Fibroblast of the conjunctiva (primary cell): ENCODE data around the gene RAB3C.
"Not testable (repeated sequence)": the region's sequence is repeated elsewhere in the genome, so short reads cannot be mapped to it uniquely, and the experiment has no call there.

ENCODE experiments used
- DNase-seq: peaks from one replicate; pipeline ENCODE4 v3.0.0-alpha.2; 2010; ENCODE audit warnings: low read depth

The RAB3C gene

DNA sequence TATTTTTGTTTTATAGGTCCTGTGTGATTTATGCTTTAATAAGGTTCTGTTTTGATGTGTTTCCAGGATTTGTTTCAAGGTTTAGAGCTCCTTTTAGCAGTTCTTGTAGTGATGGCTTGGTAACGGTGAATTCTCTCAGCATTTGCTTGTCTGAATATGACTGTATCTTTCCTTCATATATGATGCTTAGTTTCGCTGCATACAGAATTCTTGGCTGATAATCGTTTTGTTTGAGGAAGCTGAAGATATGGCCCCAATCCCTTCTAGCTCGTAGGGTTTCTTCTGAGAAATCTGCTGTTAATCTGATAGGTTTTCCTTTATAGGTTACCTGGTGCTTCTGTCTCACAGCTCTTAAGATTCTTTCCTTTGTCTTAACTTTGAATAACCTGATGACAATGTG is 20.0 kb downstream of the RAB3C start:
- DNase-seq, result not testable (repeated sequence)

DNA sequence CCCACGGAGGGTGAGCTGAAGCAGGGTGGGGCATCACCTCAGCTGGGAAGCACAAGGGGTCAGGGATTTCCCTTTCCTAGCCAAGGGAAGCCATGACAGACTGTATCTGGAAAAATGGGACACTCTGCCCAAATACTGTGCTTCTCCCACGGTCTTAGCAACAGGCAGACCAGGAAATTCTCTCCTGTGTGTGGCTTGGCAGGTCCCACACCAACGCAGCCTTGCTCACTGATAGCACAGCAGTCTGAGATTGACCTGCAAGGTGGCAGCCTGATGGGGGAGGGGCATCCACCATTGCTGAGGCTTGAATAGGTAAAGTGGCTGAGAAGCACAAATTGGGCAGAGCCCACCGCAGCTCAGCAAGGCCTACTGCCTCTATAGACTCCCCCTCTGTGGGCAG is 23.2 kb downstream of the RAB3C start:
- no peak for DNase-seq

DNA sequence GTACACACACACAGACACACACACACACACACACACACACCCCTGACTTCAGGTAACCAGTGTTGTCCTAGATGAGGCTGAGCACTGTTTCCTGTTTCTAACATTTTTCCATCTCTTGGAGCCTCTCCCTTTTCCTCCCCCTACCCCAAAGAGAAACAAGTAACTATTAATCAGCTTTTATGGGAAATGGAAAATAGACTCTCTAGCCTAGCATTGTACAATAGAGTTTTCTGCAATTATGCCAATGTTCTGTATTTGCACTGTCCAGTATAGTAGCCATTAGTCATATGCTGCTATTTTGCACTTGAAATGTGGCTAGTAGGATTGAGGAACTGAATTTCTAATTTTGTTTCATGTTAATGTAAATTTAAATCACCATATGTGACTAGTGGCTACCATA is 33.1 kb downstream of the RAB3C start:
- DNase-seq, result no peak

DNA sequence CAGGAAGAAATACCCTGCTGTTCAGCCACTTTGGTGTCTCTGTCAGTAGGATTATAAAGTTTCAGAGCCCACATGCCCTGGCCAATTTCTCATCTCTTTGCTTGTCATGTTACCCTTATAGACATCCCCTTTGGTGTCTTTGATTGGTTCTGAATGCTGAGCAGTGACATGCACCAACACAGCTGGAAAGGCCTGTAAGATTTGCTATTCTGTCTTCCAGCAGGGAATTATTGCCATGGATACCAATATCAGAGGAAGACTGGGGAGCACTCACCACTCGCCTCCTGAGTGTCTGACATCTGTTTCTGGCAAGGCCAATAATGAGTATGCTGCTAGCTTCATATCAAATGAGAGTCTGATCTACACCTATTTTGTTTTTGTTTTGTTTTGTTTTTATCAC is 34.4 kb downstream of the RAB3C start:
- DNase-seq, result no peak

DNA sequence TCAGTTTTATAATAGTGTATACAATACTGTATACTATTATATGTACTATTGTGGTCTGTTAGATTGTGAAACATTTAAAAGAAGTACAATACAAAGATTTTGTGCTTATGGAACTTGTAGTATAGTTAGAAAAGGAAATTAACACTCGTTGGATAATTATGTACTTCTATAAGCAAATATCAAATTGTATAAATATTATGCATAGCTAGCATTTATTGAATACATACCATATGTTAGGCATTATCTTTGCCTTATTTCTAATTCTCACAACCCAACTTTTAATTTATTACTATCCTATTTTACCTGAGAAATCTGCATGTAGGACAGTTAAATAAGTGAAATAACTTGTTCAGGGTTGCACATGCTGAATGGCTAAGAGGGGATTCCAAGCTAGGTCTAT is 37.5 kb downstream of the RAB3C start:
- DNase-seq, result no peak

DNA sequence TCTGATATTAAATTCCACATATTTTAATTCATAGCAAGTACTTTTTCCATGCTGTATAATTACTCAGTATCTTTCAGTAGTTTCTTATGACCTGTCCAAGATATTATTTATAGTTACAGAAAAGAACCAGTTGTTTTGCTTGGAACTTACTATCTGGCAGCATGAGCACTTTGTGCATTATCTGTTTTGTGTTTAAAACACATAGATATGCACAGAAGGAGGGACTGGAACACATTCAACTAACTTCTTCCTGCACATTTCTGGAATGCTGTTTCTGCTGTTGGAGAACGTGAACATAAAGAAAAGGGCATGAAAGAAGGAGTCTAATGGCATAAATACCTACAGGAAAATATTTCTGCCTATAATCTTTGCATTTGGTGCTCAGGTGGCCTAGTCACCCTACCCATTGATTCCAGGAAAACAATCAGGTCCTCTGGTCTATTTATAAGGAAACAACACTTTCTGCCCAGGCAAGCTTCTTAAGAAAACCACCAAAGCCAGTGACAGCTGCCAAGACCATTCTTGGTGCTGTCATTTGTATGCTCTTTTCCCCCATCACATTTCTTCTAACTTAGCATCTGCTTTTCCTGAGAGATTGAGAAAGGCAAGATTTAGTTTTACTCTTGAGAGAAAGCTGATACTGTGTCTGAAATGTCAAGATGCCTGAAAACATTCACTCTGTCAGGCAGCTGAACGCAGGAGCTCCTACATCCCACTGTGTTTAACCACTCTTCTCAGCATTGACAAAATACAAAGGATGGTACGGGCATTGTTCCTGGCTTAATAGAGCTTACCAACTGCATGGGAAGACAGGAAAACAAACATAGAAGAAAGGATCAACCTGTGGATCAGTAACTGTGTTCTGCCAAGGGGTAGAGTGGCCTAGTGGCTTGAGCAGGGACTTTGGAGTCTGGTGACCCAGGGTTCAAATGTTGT is 40.3 kb downstream of the RAB3C start:
- DNase-seq, result no peak

DNA sequence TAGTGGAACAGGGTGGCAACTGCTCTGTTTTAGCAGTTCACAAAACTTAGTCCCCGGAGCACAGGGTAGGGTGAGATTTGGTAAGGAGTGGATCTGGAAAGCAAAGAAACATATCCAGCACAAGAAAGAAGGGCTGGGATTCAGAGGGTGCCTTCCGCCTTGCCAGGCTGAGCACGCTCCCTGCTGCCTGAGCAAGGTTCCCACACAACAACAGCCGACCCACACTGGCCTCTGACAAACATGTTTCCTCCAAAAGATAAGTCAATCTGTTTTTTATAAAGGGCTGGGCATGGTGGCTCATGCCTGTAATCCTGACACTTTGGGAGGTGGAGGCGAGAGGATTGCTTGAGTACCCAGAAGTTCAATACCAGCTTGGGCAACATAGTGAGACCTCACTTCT is 45.8 kb downstream of the RAB3C start:
- DNase-seq, result no peak

DNA sequence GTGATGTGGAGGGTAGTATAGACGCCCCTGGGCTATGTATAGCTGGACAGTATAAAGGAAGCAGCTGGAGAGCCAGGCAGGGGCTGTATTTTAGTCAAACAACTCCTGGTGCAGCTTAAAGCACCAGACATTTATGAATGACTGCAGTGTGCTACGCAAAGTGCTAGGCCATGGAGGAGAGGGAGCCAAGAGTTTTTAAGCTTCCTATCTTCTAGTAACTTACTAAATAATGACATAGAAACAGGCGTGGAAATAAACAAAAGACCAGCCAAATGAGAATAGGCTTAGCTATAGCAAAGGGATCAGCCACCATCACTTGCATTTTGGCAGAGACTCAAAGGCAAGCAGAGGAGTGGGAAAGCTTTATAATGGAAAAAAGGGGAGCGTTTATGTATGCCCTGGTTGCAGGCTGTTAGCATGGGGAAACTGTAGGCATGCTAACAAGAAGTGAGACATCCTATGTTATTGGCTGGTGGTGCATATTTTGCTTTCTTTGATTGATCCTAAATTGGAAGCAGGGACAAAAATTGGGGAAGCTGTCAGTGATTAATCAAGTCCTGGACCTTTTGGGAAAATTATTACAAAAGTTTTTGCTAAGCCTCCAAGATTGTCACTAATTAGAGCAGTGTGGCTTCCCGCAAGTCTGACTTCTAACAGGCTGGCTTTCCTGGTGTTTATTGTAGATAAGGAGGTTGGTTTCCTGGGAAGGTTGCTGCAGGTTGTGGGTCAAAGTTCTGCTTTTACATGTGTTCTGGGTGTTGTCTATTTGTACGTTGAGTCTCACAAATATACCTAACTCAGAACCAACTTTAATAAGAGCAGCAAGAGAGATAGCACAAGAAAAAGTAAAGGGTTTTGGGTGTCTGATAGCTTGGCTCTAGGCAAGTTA is 46.6 kb downstream of the RAB3C start:
- DNase-seq, result no peak

DNA sequence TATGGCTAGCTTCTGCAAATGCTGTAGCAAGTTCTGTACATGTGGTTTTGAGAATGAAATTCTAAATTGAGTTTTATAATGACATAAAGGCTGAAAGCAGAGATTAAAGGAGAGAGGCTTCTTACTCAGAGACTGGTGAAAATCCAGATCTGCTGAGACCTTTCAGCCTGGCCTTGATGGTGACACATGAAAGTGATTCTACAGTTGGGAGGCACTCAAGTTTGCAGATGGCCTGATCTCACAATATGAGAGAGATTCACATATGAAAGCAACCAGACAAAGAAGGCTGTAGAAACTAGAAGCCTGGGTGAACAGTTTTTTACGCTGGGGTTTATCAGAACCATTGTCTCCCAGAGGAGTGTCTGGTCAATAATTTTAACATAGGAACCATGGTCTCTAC is 49.0 kb downstream of the RAB3C start:
- no peak for DNase-seq

DNA sequence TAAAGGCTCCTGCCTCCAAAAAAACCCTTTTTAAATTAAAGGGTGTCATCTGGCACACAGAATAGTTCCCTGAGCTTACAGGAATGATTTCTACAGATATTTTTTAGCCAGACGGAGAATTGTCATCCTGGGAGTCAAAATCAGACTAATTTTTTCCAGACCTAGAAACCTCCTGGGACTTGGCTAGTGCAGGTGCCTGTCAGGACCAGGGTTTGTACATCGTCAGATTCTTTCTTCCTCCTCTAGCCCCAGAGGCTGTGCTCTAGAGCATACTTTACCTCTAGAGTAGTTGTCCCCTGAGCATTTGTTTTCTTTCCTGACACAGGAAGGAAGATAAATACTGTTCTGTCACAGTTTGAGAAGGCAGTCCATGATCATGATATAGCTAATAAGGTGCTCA is 52.5 kb downstream of the RAB3C start:
- DNase-seq, result no peak

DNA sequence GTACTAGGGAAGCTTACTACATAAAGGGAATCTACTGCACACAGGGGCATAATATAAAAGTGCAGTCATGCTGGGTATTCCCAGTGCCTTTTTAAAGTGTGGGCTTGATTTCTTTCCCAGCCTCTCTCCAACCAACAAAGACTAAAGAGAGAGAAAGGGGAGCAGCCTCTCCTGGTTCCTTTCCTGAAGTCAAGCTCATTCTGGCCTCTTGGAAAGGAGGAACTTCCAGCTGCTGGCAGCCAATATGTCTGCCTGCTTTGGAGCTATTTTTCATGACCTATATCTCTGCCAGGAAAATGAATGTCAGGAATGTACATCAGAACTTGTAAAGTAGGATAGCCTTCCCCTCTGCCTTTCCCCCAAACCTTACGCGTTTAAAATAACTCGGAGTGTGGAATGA is 57.1 kb downstream of the RAB3C start:
- DNase-seq, result no peak

DNA sequence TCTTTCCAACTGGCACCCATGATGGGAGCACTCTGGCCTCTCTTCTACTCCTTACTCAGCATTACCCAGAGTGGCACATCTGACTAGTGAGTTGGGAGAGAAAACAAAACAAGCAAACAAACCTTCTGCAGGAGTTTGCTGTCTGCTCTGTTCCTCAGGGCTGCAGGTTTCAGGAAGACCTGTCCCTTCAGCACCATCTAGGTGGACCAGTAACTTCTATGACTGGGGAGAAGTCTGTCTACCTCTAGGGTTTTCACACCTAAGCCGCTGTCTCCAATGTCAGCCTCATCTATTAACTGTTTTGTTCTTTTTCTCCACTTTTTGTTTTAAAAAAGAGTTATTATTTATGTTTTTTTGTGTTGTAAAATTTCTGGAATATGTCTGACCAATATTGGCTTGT is 58.7 kb downstream of the RAB3C start:
- no peak for DNase-seq

DNA sequence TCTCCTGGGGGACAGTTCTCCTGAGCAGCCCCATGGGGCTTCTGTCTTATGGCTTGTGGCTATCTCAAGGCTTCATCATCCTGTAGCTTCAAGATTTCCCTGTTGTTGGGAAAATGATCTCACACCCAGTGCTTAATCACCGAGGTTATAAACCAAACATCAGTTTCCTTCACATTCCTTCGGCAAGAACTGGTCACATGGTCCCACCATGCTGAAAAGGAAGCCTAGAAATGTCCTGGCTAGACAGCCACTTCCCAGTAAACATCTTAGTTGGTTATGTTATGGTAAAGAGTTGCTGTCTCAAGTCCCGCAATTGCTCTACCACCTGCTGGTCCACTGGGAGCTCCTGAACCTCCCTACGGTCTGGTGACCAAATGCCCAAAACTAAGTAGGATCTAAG is 66.0 kb downstream of the RAB3C start:
- no peak for DNase-seq

DNA sequence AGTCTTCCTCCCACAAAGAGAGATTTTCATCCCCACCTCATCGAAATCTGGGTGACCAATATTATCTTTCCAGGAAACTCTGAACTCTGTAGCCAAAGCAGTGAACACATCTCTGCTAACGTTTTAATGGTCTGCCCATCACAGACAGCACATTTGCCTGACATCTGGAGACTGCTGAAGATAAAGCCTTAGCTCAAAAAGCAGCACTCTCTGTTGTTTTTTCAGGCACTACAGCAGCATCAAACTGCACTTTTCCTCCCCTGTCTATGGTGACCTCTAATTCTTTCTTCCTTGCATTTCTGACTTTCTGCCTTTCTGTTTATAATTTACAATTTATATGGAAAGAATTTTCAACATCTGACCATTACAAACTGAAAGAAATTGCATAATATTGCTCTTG is 66.8 kb downstream of the RAB3C start:
- no peak for DNase-seq

DNA sequence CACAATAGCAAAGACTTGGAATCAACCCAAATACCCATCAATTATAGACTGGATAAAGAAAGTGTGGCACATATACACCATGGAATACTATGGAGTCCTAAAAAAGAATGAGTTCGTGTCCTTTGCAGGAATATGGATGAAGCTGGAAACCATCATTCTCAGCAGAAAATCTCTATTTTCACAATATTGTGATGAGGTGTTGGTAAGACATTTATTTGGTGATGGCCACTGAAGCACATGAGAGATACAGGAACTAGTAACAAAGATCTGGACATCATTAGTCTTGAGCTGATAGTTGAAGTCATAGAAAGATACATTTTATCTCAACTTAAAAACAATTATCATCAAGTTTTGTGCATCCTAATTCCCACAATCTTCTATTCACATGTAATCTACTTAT is 70.6 kb downstream of the RAB3C start:
- no peak for DNase-seq

DNA sequence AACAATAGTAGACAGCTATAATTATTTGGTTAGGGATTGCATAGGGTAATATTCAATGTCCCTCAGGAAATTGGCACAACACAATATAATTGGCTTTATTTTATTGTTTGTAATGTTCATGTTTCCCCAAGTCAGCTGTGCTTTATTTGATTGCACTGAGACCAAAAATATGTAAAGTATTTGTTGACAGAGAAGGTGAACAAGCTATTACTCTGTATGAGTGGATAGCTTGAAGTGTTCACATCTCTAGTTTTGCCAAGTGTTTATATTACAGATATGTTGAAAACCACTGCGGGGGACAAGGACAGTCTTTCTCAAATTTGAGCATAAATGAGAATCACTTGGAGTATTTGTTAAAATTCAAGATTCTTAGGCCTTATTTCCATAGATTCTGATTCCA is 83.3 kb downstream of the RAB3C start:
- no peak for DNase-seq

DNA sequence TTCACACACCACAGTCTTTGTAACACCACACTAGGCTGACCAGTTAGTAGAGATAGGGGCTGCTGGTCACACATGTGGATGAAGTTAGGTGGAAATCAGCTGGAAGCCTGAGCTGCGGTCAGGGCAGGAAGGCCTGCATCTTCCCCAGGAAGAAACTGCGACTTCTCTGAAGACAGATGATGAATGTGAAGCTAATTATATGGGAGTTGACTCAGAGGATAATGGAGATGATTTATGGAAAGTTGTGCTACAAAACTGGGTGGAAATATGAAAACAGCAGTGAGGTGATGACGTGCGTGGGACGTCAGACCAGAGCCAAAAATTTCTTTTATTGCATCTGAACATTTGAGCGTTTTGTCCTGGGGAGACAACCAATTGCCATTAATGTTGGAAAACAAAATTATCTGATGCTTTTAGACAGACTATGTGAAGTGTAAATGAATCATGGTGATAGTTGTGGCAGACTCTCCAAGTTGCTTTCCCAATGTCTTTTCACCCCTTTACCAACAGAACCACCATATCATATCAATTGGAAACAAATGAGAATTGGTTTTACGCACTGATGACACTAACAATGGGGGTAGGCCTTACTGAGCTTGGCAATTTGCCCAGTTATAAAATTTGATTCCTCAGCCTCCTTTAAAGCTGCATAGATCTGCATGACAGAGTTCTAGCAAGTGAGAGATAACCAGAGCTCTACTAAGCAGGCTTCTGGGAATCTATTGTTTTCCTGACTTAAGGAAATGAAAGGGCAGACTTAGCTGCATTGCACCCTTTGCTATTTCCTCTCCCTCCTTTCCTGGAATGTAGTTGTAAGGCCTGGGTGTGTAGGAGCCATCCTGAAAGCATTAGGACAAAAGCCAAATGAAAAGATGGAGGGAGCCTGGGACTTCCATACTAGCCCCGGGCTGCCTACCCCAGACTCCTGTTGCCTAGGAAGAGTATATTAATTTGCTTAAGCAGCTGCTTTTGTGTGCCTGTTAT is 84.0 kb downstream of the RAB3C start:
- no peak for DNase-seq

DNA sequence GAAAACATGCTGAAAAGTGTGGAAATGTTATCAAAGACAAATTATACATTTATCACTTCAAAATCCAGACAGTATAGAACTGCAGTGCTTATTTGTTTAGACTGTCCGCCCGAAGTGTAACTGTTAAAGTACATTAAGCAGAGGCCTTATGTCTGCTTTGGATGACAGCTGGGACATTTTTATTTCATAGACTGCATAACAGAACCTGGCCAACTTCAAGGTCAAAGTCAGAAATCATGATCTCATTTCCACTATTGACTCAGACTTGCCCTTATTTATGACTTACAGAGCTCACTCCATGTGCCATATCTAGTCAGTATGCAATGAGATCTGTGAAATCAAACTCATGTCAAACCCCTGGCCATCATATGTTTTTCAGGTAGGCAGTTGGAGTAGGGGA is 87.7 kb downstream of the RAB3C start:
- no peak for DNase-seq

DNA sequence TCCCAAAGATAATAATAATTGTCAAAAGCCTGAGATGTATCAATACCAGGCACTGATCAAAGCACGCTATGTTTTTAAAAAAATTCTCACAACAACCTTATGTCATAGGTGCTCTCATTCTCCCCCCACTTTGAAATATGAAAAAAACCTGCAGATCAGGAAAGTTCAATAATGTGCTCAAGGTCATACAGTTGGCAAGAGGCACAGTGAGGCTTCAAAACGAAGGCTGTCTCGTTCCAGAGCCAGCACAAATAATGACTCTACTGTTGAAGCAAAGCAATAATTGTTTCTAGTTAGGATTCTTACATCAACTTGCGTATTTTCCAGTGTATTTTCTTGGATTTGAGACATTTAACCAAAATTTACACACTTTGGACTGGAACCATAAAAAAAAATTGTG is 88.3 kb downstream of the RAB3C start:
- no peak for DNase-seq

DNA sequence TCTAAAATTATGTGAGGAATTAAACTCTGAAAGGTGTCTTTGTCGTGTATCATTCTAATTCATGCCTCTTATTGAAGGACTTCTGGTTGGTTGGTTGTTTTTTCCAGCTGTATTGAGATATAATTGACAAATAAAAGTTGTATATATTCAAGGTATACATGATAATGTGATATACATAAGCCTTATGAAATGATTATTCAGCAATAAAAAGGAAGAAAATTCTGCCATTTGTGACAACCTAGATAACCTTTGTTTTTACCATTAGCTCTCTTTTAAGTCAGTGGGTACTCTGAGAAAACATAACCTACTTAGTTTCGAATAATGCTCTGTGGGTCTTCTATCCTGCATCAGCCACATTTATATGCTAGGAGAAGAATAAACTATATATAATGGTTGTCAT is 89.6 kb downstream of the RAB3C start:
- DNase-seq, result no peak

DNA sequence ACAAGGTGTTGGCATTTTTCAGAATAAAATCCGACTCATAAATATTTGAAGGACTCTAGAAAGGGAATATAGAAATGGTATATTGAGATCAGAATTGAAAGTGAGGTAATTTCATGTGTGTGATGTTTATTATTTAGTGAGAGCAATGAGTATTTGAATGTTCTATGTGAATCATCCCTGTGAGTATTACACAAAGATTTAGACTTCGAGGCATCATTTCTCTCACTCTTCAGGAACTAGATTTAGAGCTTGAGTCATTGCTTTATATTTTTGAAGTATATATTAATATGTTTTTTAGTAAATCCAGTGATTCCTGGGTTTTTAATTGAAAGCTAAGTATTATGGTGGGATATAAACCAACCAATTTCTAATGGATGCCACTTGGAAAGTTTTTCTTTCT is 91.2 kb downstream of the RAB3C start:
- no peak for DNase-seq

DNA sequence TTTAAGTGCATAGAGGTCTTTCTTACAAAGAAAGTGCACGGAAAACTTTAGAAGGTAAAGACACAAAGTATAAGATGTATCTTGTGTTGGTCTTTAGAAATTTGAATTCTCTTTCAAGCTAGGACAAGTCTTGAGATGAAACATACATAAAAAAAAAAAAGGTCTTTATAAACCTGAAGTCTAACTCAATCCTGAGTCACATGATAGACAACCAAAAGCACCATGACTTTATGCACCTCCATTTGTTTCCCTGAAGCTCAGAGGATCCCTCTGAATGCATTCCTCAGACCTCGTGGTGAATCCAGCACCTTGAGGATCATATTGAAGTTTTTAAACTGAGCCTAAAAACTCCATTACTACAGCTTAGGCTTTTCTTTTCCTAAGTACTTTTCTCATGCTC is 91.8 kb downstream of the RAB3C start:
- DNase-seq, result no peak
